Measurements from ENCODE around the gene GTPBP1.
A peak's percentile ranks its signal among the peaks of the same experiment; 100 is the strongest.

GTPBP1 gene

DNA sequence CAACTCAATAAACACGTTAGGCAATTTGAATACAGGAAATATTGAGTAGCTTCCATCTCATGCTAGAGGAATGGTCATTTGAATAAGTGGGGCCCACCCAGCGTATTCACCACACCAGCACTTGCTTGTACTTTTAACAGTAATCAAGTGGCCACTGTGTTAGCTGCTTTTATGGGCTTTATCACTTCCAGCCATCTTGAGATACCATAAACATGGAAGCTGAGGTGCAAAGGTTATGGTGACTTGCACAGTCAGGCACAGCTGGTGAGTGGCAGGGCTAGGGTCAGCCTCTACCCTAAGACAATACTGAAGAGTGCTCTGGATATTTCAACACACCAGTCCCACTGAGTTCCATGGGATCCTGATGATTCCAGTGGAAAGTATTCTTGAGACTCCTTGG is 11.7 kb upstream of the GTPBP1 start:
- Histone ChIP-seq H3K4me3 (no peak overlapping the region), H3K27ac (no peak overlapping the region), H3K9me3 (no peaks in the 10 kb centered on the region), H3K27me3 (no peaks in the 10 kb centered on the region), H3K36me3 (peaks cover 6 to 38% (median 22%) of the 10 kb centered on the region in 3 donors), H3K4me1 (peaks cover 0 to 55% (median 31%) of the 10 kb centered on the region in 4 donors)
- intact Hi-C loops (cut with DNase I; ENCODE audit: low total_unique reads): no loop called here
- no peak for TF ChIP-seq CTCF (IDR thresholded peaks at IDR 0.05)
- no peak for DNase-seq

DNA sequence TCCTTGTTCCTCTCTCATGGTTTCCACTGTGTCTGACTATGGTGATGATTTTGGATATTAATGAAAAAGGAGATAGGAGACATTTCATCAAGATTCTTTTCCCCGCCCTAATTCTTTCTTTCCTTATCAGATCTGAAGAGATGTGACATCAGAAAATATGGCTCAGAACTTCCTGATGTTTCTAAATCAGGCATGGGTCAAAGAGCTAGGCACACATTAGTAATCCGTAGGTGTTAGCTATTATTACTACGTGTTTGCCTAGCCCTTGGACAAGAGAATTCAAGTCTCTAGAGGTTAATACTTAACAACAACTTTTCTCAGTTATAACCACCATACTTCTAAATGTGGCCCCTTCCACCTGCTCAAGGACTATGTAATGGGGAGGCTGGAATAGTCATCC is 10.8 kb upstream of the GTPBP1 start:
- peaks cover 0 to 30% (median 17%) of the 10 kb centered on the region in 3 donors for H3K36me3 ChIP-seq
- no peak overlapping the region for H3K27ac ChIP-seq
- H3K9me3 ChIP-seq: no peaks in the 10 kb centered on the region
- TF ChIP-seq CTCF (IDR thresholded peaks at IDR 0.05): no peak
- no peaks in the 10 kb centered on the region for H3K27me3 ChIP-seq
- H3K4me3 ChIP-seq: no peak overlapping the region
- DNase-seq: no peak
- intact Hi-C loops (cut with DNase I; ENCODE audit: low total_unique reads): no loop called here
- peaks cover 0 to 64% (median 34%) of the 10 kb centered on the region in 4 donors for H3K4me1 ChIP-seq

- TF ChIP-seq CTCF (IDR thresholded peaks at IDR 0.05): no peak
- Histone ChIP-seq H3K27ac (peak overlapping the region; percentile 49 to 94), H3K4me3 (peak overlapping the region; percentile 68 to 77), H3K36me3 (peaks cover 0 to 14% (median 8%) of the 10 kb centered on the region in 3 donors), H3K9me3 (no peaks in the 10 kb centered on the region), H3K27me3 (no peaks in the 10 kb centered on the region), H3K4me1 (peaks cover 0 to 69% (median 36%) of the 10 kb centered on the region in 4 donors)
- intact Hi-C loops (cut with DNase I; ENCODE audit: low total_unique reads): no loop called here
- DNase-seq: no peak
These were observed 8.9 kb upstream of the GTPBP1 start for GRCh38 chr22:38696606-38697424.

DNA sequence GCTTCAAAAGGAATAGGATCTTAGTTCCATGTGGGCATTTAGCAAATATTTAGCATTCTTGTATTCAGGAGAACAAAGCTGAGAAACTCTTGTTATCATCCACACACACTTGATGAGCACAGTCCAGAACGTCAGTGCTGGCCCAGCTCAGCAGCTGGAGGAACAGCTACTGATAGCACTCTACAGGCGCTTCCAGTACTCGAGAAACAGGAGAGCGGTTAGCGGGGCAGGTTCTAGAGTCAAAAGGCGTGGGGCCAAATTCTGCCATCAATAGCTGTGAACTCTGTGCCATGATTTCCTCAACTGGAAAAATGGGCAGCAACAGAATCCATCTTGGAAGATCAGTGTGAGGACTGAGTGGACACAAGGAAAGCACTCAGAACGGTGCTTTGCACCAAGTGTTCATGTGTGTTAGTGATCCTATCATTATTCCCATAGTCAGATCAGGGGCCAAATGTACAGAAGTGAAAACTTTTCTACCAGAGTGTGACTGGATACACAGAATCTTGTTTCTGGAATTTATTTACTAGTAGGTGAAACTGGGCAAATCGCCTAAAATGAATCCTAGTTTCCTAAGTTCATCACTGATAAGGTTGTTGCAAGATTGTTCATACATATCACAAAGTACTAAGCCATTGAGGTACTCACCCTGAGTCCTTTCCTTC is 8.2 kb upstream of the GTPBP1 start:
- no peak for DNase-seq
- peak overlapping the region; percentile 49 to 94 for H3K27ac ChIP-seq
- peak overlapping the region; percentile 68 to 77 for H3K4me3 ChIP-seq
- H3K27me3 ChIP-seq: no peaks in the 10 kb centered on the region
- no peaks in the 10 kb centered on the region for H3K9me3 ChIP-seq
- H3K4me1 ChIP-seq: peaks cover 0 to 71% (median 36%) of the 10 kb centered on the region in 4 donors
- peaks cover 0 to 8% (median 7%) of the 10 kb centered on the region in 3 donors for H3K36me3 ChIP-seq
- TF ChIP-seq CTCF (IDR thresholded peaks at IDR 0.05): no peak
- intact Hi-C loops (cut with DNase I; ENCODE audit: low total_unique reads): no loop called here

GRCh38 chr22:38698407-38699094 is 7.2 kb upstream of the GTPBP1 start:
- Histone ChIP-seq H3K36me3 (peaks cover 0 to 8% (median 0%) of the 10 kb centered on the region in 3 donors), H3K4me1 (peaks cover 0 to 62% (median 36%) of the 10 kb centered on the region in 4 donors), H3K9me3 (no peaks in the 10 kb centered on the region), H3K27me3 (no peaks in the 10 kb centered on the region), H3K4me3 (peak overlapping the region; percentile 68 to 77), H3K27ac (peak overlapping the region; percentile 94 to 97)
- intact Hi-C loops (cut with DNase I; ENCODE audit: low total_unique reads): no loop called here
- DNase-seq: no peak
- no peak for TF ChIP-seq CTCF (IDR thresholded peaks at IDR 0.05)

All from tibial artery (tissue), 4 donors.